Cardiac fibroblast (primary cell): Measurements from ENCODE around the gene EXOC2.

Source experiments
- DNase-seq, 2 donors: peaks; one replicate each; pipeline versions ENCODE4 v3.0.0 to v3.0.0-alpha.2; 2010; ENCODE audit warnings: low read depth in 2 of 2
- H3K4me3 ChIP-seq, 2 donors: replicated peaks in 1 of 2; 1 replicate in 1 of 2; 2 replicates in 1 of 2; pipeline ENCODE4 v1.5.1; 2011; ENCODE audit warnings: low read depth in 2 of 2, low read length in 2 of 2, mild to moderate bottlenecking in 2 of 2, moderate library complexity in 1 of 2
- CTCF ChIP-seq: IDR thresholded peaks from one replicate; pipeline ENCODE4 v1.5.1; 2011; ENCODE audit warnings: low read depth, mild to moderate bottlenecking, low read length, inconsistent platforms

The EXOC2 gene

GRCh38 chr6:524803-525202, 168.1 kb downstream of the EXOC2 start:
- no peak for DNase-seq
- no peak overlapping the region for H3K4me3 ChIP-seq
- TF ChIP-seq CTCF = no peak

- DNase-seq = no peak
- no peak overlapping the region for H3K4me3 ChIP-seq
- TF ChIP-seq CTCF = no peak
Observed at GRCh38 chr6:520820-521219, 172.1 kb downstream of the EXOC2 start.

- no peak for TF ChIP-seq CTCF
- DNase-seq = no peak
- H3K4me3 ChIP-seq = no peak overlapping the region
Observed at GRCh38 chr6:518218-518617, 174.7 kb downstream of the EXOC2 start.

- no peak for DNase-seq
Observed at GRCh38 chr6:516213-516612, 176.7 kb downstream of the EXOC2 start.

GRCh38 chr6:515267-515666, 177.7 kb downstream of the EXOC2 start:
- no peak for TF ChIP-seq CTCF
- DNase-seq = no peak
- no peak overlapping the region for H3K4me3 ChIP-seq

More at GRCh38 chr6:516213-516612, 176.7 kb downstream of the EXOC2 start:
- H3K4me3 ChIP-seq = no peak overlapping the region
- no peak for TF ChIP-seq CTCF

- no peak for DNase-seq
- no peak for TF ChIP-seq CTCF
- no peak overlapping the region for H3K4me3 ChIP-seq
Observed at GRCh38 chr6:514396-514978, 178.5 kb downstream of the EXOC2 start.

- TF ChIP-seq CTCF = no peak
- no peak for DNase-seq
- H3K4me3 ChIP-seq = no peak overlapping the region
Observed at GRCh38 chr6:513961-514360, 179.0 kb downstream of the EXOC2 start.
